Naive thymus-derived CD8-positive, alpha-beta T cell (primary cell): ENCODE measurements around the gene ATXN7. TPM values are rescaled to one million over a fixed set of nuclear protein-coding genes. Genes with fewer than 3 reads are reported as not detected.
A peak's percentile ranks its signal among the peaks of the same experiment; 100 is the strongest.

Experiments used
- ATAC-seq, 2 donors: fragments of 150-1000 bp; cut with Tn5 transposase in 1 of 2; sonication (Bioruptor Pico), chemical (Tn5 transposase) in 1 of 2; 1 replicate in 1 of 2; 2 replicates in 1 of 2; pipeline ENCODE4 v1.10.0; 2021; ENCODE audit warnings: mild to moderate bottlenecking in 2 of 2, moderate library complexity in 2 of 2
- POLR2A ChIA-PET: fragments of 350-600 bp; sonication (Branson Sonifier 250); formaldehyde crosslinking; loops from one replicate; lab custom pipeline; 2021; ENCODE audit warnings: antibody characterized with exemption; lab: Charles Lee
- DNase-seq, 10 donors: peaks; one replicate each; pipeline versions ENCODE4 v3.0.0 to v3.0.0-alpha.2; 2020 to 2022
- H3K27ac Mint-ChIP-seq, 10 donors: one replicate each; pipeline ENCODE4 v1.8.0; 2020 to 2022; ENCODE audit warnings: mild to moderate bottlenecking in 10 of 10, mixed read lengths in 10 of 10, moderate library complexity in 4 of 10, inconsistent platforms in 1 of 10
- H3K27me3 Mint-ChIP-seq, 5 donors: one replicate each; pipeline ENCODE4 v1.8.0; 2021 to 2022; ENCODE audit warnings: mixed read lengths in 5 of 5
- H3K36me3 Mint-ChIP-seq, 3 donors: one replicate each; pipeline ENCODE4 v1.8.0; 2020 to 2022; ENCODE audit warnings: mixed read lengths in 3 of 3, mild to moderate bottlenecking in 2 of 3, inconsistent platforms in 1 of 3
- H3K4me1 Mint-ChIP-seq, 4 donors: one replicate each; pipeline ENCODE4 v1.8.0; 2021 to 2022; ENCODE audit warnings: mixed read lengths in 4 of 4
- H3K4me3 Mint-ChIP-seq, 10 donors: one replicate each; pipeline ENCODE4 v1.8.0; 2020 to 2022; ENCODE audit warnings: mild to moderate bottlenecking in 10 of 10, mixed read lengths in 10 of 10, moderate library complexity in 6 of 10, inconsistent platforms in 1 of 10
- H3K9me3 Mint-ChIP-seq, 9 donors: one replicate each; pipeline ENCODE4 v1.8.0; 2020 to 2022; ENCODE audit warnings: mixed read lengths in 9 of 9, mild to moderate bottlenecking in 3 of 9, inconsistent platforms in 1 of 9, moderate library complexity in 1 of 9
- polyA plus RNA-seq, 3 donors: library from polyadenylated mRNA; unstranded; fragments of 300-500 nt; fragmentation: Illumina TruSeq; gene quantifications; one replicate each; pipeline ENCODE4 v1.2.3, GENCODE V29; 2021
- total RNA-seq, 8 experiments: library from RNA in 2 of 8; stranded (reverse) in 2 of 8; gene quantifications; one replicate each; pipeline ENCODE4 v1.2.3 and lab custom pipeline; 2021 to 2026

The ATXN7 gene
- total and polyA plus RNA-seq, 5 experiments from 2014 or later: 18.0 to 162 (median 29.8) TPM

DNA sequence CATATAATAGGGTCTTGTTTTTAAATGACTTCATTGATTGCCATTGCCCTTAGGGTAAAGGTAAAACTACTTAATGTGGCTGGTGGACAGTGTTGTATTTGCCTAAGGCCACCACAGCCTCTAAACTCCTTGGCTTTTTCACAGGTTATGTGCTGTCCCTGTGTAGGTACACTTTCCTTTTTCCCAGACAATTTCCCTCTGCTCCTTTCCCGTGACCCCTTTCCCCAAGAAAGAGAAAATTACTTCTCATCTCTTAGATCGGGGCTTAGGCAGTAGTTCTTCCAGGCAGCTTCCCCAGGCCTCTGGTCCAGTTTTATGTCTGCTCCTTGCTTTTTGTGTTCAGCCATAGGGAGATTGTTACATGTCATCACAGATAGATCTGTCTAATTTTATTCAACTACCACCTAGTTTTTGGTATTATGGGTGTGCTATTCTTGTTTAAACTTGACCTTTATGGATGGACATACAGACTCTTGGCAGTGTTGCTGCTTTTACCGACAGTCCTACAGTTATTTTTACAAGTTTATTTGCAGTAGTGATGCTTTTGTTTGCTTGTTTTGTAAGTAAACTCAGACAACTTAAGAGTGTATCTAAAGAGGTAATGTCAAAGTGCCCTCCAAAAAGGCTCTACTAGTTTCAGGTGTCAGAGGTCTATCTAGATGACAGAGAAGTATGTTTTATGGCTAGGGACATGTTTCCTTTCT is 69.0 kb downstream of the ATXN7 start:
- peaks cover 30 to 91% (median 78%) of the 10 kb centered on the region in 4 donors for H3K4me1 Mint-ChIP-seq
- peak overlapping the region in 2 of 10 donors; percentile 5 to 34 for H3K4me3 Mint-ChIP-seq
- H3K27ac Mint-ChIP-seq: peak overlapping the region in 9 of 10 donors; percentile 23 to 84 (median 49)
- H3K36me3 Mint-ChIP-seq: peaks cover 0 to 24% (median 3%) of the 10 kb centered on the region in 3 donors
- DNase-seq (no peak), ATAC-seq (no peak)
- POLR2A ChIA-PET: no interaction called here
- no peaks in the 10 kb centered on the region for H3K9me3 Mint-ChIP-seq
- H3K27me3 Mint-ChIP-seq: no peaks in the 10 kb centered on the region

DNA sequence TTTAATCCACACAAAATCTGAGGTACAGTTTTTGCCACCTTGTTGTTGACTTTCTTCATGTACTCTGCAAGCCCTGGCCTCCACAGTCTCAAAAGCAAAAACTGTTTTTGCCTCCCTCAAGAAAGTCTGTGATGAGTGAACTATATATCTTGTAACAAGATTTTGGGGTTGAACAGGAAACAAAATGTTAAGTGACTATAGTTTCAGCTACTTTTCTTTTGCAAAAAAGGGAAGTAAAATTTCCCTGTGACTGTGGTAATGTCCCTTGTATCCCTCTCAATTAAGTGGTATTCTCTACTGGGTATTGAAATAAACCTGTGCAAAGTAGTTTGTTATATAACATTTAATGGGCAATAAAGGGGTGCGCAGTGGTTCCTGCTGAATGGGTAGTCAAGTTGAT is 69.8 kb downstream of the ATXN7 start:
- peak overlapping the region in 1 of 10 donors; percentile 26 for H3K4me3 Mint-ChIP-seq
- no peaks in the 10 kb centered on the region for H3K27me3 Mint-ChIP-seq
- no peak for DNase-seq
- peaks cover 0 to 22% (median 3%) of the 10 kb centered on the region in 3 donors for H3K36me3 Mint-ChIP-seq
- H3K9me3 Mint-ChIP-seq: no peaks in the 10 kb centered on the region
- POLR2A ChIA-PET: no interaction called here
- H3K27ac Mint-ChIP-seq: peak overlapping the region in 8 of 10 donors; percentile 24 to 84 (median 52)
- ATAC-seq: no peak
- H3K4me1 Mint-ChIP-seq: peaks cover 33 to 91% (median 81%) of the 10 kb centered on the region in 4 donors

DNA sequence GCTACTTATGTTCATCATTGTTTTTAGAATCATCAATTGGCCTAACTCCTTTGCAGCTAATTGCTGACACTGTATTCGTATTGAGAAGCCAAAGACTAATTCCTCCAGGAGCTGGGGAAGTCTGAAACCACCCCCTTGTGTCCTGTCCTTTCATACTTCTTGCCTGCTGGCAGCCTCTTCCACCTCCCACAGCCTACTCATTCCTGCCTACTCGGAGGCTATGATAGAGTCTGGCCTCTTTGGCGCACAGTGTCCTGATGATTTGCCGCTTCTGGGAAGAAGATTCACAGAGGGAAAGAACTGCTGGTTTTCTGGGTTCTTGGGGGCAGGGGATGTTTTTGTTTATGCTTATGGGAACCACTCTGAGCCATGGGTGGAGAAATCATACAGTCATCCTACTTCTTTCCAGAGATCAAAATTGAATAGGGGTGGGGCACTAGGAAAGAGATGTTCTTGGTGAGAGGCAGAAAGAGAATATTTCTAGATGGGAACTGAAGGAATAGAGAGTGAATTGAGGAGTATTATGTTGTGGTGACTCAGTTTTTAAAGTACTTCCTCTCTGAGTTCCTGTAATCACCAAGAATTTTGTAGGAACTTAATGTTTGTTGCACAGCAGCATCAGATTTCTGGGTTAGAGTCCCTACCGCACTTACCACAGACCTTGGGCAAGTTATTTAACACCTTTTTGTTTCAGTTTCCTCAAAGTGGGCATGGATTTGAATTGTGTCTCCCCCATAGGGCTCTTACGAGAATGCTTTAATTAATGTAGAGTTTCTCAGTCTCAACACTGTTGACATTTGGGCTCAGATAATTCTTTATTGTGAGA is 70.6 kb downstream of the ATXN7 start:
- ATAC-seq (peak in 1 of 2 donors; percentile 80), DNase-seq (peak in 3 of 10 donors; percentile 27 to 35 (median 35))
- H3K36me3 Mint-ChIP-seq: peaks cover 0 to 19% (median 3%) of the 10 kb centered on the region in 3 donors
- H3K27ac Mint-ChIP-seq: peak overlapping the region; percentile 10 to 84 (median 58)
- H3K9me3 Mint-ChIP-seq: no peaks in the 10 kb centered on the region
- H3K4me1 Mint-ChIP-seq: peaks cover 35 to 93% (median 81%) of the 10 kb centered on the region in 4 donors
- peak overlapping the region in 8 of 10 donors; percentile 2 to 65 (median 32) for H3K4me3 Mint-ChIP-seq
- POLR2A ChIA-PET: no interaction called here
- no peaks in the 10 kb centered on the region for H3K27me3 Mint-ChIP-seq

DNA sequence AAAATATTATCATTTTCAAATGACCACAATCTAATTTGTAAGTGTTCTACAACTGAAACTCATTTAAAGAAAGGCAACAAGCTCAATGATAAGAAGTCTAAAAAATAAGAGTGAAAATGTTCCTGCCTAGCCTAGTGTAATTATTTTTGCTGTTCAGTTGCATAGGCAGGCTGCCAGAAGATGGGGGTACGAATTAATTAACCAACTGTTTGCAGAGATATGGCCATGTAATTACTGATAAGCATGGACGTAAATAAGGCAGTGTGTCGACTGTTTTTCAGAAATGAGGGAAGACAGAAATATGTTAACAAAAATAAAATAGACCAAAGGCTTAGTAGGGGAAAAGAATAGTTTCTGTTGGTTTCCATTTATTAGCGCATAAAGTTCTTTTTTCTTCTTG is 73.3 kb downstream of the ATXN7 start:
- no peak overlapping the region for H3K27ac Mint-ChIP-seq
- POLR2A ChIA-PET: no interaction called here
- no peak overlapping the region for H3K4me3 Mint-ChIP-seq
- H3K27me3 Mint-ChIP-seq: no peaks in the 10 kb centered on the region
- H3K36me3 Mint-ChIP-seq: peaks cover 0 to 10% (median 3%) of the 10 kb centered on the region in 3 donors
- peaks cover 31 to 77% (median 70%) of the 10 kb centered on the region in 4 donors for H3K4me1 Mint-ChIP-seq
- DNase-seq (no peak), ATAC-seq (no peak)
- no peaks in the 10 kb centered on the region for H3K9me3 Mint-ChIP-seq

DNA sequence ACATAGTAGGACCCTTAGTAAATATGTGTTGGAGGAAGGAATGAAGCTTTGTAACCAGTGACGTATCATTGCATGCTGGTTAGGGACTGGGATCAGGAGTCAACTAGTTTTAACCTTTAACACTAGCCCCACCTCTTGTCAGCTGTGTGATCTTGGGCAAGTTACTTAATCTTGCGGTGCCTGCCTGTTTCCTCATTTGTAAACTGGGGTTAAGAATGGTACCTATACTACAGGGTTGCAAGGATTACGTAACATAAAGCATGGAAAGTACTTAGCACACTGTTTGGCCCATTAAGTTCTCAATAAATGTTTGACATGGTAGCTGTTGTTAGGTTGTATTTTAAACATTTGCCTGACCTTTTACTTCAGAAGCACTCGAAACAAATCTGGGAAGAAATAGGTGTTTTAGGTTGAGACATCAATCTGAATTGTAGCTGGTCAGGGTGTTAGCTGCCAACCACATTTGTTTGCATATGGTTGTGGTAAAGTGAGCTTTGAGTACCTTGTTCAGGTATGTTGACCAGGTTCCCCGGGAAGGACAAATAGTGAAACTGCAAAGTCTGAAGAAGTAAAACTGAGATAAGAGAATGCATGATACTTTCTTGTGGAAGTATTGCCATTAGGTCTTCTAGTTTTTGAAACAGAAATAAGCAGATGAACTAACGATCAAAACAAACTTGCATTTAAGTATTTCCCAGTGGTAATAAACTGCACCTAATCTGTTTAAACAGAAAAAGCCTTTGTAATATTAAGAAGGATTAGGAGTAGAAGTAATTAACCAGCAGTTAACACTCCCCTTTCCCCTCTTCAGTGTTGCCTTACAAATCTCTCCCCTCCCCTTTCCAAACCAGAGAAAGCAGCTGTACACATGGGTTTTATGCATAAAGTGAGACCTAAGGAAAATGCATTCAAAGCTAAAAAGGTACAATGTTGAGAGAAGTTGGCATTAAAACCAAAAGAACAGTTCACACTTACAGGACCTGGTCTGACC is 74.3 kb downstream of the ATXN7 start:
- Mint-ChIP-seq H3K4me1 (peaks cover 26 to 68% (median 64%) of the 10 kb centered on the region in 4 donors), H3K4me3 (peak overlapping the region in 1 of 10 donors; percentile 5), H3K27ac (peak overlapping the region in 5 of 10 donors; percentile 11 to 80 (median 51)), H3K36me3 (peaks cover 0 to 11% (median 3%) of the 10 kb centered on the region in 3 donors), H3K27me3 (no peaks in the 10 kb centered on the region), H3K9me3 (no peaks in the 10 kb centered on the region)
- no peak for DNase-seq
- POLR2A ChIA-PET: interaction anchor here (1.3 kb wide), 1 partner anchor 10 kb away, joined by 3 read pairs; no protein-coding TSS in a partner anchor
- peak in 1 of 2 donors; percentile 28 for ATAC-seq

DNA sequence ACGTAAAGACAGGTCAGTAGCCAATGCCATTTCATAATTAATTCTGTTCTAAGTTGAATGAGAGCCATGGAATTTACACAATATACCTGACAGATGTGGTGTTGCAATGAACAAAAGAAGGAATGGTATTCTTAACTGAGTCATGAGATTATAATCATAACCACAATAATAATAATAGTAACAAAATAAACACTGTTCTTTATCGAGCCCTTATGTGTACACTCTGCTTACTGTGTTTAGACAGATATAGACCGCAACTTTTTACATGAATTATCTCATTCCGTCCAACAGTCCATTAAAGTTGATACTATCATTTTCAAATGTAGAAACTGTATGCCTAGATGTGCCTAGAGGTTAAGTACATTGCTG is 76.7 kb downstream of the ATXN7 start:
- POLR2A ChIA-PET: no interaction called here
- Mint-ChIP-seq H3K4me1 (peaks cover 18 to 63% (median 58%) of the 10 kb centered on the region in 4 donors), H3K27ac (no peak overlapping the region), H3K4me3 (no peak overlapping the region), H3K9me3 (no peaks in the 10 kb centered on the region), H3K27me3 (no peaks in the 10 kb centered on the region), H3K36me3 (peaks cover 0 to 19% (median 4%) of the 10 kb centered on the region in 3 donors)
- ATAC-seq: no peak
- DNase-seq: no peak

DNA sequence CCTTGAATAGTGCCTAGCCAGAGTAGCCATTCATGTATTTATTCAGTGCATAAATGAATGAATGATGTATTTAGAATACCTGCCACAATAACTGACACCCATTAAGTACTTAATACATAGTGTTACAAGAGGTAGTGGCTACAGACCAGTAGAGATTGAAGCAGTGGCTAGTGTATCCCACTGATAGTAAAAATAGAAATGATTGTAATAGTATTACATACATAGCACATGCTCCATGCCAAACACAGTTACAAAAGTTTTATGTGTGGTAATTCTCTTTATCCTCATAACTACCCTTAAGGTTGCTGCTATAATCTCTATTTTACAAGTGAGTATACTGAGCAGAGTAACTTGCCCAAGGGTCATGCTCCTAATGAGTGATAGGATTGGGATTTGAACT is 78.9 kb downstream of the ATXN7 start:
- H3K27ac Mint-ChIP-seq: no peak overlapping the region

DNA sequence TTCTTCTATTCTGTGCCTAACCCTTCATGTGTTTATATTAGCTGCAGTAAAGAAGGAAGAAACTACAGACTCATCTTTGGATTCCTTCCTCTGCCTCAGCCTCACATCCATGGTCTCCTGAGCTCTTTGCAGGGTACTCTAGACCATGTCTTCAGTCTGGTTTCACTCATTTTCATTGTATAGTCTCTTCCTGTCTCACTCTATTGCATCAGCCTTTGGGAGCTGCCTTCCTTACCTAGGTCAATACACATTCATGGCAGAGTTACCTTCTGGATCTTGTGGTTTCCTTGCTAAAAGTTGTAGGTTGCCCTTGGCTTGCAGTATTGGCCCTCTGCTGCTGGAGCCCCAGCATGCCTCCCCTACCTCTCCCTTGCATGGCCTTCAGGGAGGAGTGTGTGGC is 80.0 kb downstream of the ATXN7 start:
- no peaks in the 10 kb centered on the region for H3K27me3 Mint-ChIP-seq
- ATAC-seq (peak in 1 of 2 donors; percentile 11), DNase-seq (no peak)
- POLR2A ChIA-PET: no interaction called here
- peaks cover 0 to 17% (median 2%) of the 10 kb centered on the region in 3 donors for H3K36me3 Mint-ChIP-seq
- H3K4me1 Mint-ChIP-seq: peaks cover 31 to 64% (median 59%) of the 10 kb centered on the region in 4 donors
- peak overlapping the region in 2 of 10 donors; percentile 50 to 67 for H3K27ac Mint-ChIP-seq
- H3K4me3 Mint-ChIP-seq: no peak overlapping the region
- H3K9me3 Mint-ChIP-seq: no peaks in the 10 kb centered on the region

More for the DNA sequence above, 78.9 kb downstream of the ATXN7 start:
- peaks cover 28 to 63% (median 61%) of the 10 kb centered on the region in 4 donors for H3K4me1 Mint-ChIP-seq
- H3K27me3 Mint-ChIP-seq: no peaks in the 10 kb centered on the region
- POLR2A ChIA-PET: no interaction called here
- no peaks in the 10 kb centered on the region for H3K9me3 Mint-ChIP-seq
- DNase-seq (no peak), ATAC-seq (no peak)
- no peak overlapping the region for H3K4me3 Mint-ChIP-seq
- H3K36me3 Mint-ChIP-seq: peaks cover 0 to 19% (median 2%) of the 10 kb centered on the region in 3 donors

DNA sequence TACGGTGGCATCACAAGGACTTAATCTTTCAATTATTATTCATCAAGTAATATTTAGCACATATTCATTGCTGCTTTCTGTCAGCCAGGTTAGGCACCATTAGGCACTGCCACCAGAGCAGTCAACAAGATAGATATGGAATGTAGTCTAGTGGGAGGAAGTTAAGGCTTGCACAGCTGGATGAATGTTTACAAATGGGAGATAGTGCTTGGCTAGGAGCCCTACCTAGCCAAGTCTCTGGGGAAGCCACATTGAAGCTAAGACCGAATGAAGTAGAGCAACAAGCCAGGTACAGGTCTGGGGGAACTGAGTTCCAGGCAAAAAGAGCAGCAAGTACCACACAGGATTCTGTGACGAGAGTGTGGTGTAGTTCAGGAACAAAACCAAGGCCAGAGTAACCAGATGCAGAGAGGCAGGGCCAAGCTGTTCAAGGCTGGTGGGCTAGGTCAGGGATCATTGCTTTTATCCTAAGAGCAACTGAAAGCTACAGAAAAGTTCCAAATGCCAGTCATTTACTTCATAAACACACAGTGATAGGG is 82.0 kb downstream of the ATXN7 start:
- H3K27ac Mint-ChIP-seq: peak overlapping the region in 5 of 10 donors; percentile 18 to 81 (median 31)
- peaks cover 0 to 13% (median 2%) of the 10 kb centered on the region in 3 donors for H3K36me3 Mint-ChIP-seq

DNA sequence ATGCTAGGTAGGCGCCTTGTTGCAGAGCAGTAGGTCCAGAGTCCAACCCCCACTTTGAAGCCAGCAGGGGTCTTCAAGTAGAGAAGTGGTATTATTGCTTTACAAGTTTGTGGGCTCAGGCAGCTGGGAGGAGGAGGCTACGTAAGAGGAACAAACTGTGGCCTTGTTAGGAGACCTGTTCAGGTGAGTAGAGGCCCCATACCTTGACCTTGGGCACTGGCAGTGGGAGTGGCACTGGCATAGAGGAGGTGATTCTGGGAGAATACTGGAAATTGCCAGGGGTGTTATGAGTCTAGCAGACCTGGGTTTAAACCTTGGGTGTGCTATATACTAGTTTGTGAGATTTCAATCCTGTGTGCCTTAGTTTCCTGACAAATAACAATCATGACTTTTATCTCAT is 83.1 kb downstream of the ATXN7 start:
- ATAC-seq (no peak), DNase-seq (no peak)
- peak overlapping the region in 8 of 10 donors; percentile 3 to 79 (median 54) for H3K27ac Mint-ChIP-seq
- peaks cover 31 to 74% (median 67%) of the 10 kb centered on the region in 4 donors for H3K4me1 Mint-ChIP-seq
- H3K4me3 Mint-ChIP-seq: no peak overlapping the region
- H3K27me3 Mint-ChIP-seq: no peaks in the 10 kb centered on the region
- no peaks in the 10 kb centered on the region for H3K9me3 Mint-ChIP-seq
- H3K36me3 Mint-ChIP-seq: peaks cover 0 to 13% (median 2%) of the 10 kb centered on the region in 3 donors
- POLR2A ChIA-PET: no interaction called here

More for the DNA sequence above, 82.0 kb downstream of the ATXN7 start:
- Mint-ChIP-seq H3K4me3 (no peak overlapping the region), H3K9me3 (no peaks in the 10 kb centered on the region), H3K4me1 (peaks cover 28 to 66% (median 57%) of the 10 kb centered on the region in 4 donors), H3K27me3 (no peaks in the 10 kb centered on the region)
- DNase-seq (no peak), ATAC-seq (no peak)
- POLR2A ChIA-PET: no interaction called here

DNA sequence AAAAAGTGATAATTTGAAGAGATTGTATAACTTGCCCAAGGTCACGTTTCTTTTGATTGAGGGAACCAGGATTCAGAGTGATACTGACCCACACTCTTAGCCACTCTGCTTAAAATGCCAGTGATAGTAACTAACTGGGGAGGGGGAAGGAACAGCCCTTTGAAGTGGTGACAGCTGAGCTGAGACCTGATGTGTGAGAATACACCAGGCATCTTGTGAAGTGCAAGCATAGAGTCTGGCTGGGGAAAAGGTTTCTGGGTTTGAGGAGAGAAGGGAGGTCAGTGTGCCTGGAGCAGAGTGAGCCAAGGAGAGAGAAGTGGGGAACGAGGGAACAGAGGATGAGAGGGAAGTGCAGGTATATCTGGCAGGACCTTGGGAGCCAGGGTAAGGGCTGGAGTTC is 83.9 kb downstream of the ATXN7 start:
- ATAC-seq: no peak
- POLR2A ChIA-PET: no interaction called here
- DNase-seq: no peak
- Mint-ChIP-seq H3K27me3 (no peaks in the 10 kb centered on the region), H3K27ac (peak overlapping the region in 9 of 10 donors; percentile 20 to 82 (median 56)), H3K9me3 (no peaks in the 10 kb centered on the region), H3K36me3 (peaks cover 0 to 13% (median 2%) of the 10 kb centered on the region in 3 donors), H3K4me1 (peaks cover 29 to 77% (median 68%) of the 10 kb centered on the region in 4 donors), H3K4me3 (no peak overlapping the region)
